A673 (cell line): ENCODE data around the gene C12orf42. TPM values are rescaled to one million over a fixed set of nuclear protein-coding genes. Genes with fewer than 3 reads are reported as not detected.

Experiments
- BruUV-seq: library from RNA; stranded (reverse); fragments of 400-500 nt; replicated peaks from 2 replicates; lab custom pipeline; 2021; lab: Mats Ljungman, UMichigan
- CTCF ChIA-PET: fragments of 300-600 bp; sonication (Branson Sonifier 250); formaldehyde crosslinking; loops from one replicate; lab custom pipeline; 2022; ENCODE audit warnings: antibody characterized with exemption; lab: Charles Lee
- POLR2A ChIA-PET: fragments of 300-600 bp; sonication (Branson Sonifier 250); formaldehyde crosslinking; loops from one replicate; lab custom pipeline; 2022; ENCODE audit warnings: antibody characterized with exemption; ENCODE audit not compliant: low non-redundant PET; lab: Charles Lee
- DNase-seq: peaks from one replicate; pipeline ENCODE4 v3.0.0-alpha.2; 2015; ENCODE audit warnings: low spot score
- H3K27ac ChIP-seq: fragments of 200-600 bp; sonication (generic); 2 replicates; pipeline ENCODE4 v1.5.1; 2016; ENCODE audit warnings: mixed run types, low read depth, mild to moderate bottlenecking, mixed read lengths, antibody characterized with exemption, low read length; ENCODE audit not compliant: poor library complexity, severe bottlenecking
- H3K27me3 ChIP-seq: fragments of 200-600 bp; sonication (generic); replicated peaks from 2 replicates; pipeline ENCODE4 v1.6.1; 2017; ENCODE audit warnings: mixed run types, low read depth, mild to moderate bottlenecking, mixed read lengths, antibody characterized with exemption, low read length; ENCODE audit not compliant: insufficient read depth, poor library complexity
- H3K36me3 ChIP-seq: fragments of 200-600 bp; sonication (generic); 2 replicates; pipeline ENCODE4 v1.6.1; 2016; ENCODE audit warnings: mixed run types, mild to moderate bottlenecking, mixed read lengths, antibody characterized with exemption, low read length; ENCODE audit not compliant: insufficient read depth, poor library complexity, severe bottlenecking
- H3K4me1 ChIP-seq: fragments of 200-600 bp; sonication (generic); 2 replicates; pipeline ENCODE4 v1.6.1; 2017; ENCODE audit warnings: mixed run types, mild to moderate bottlenecking, mixed read lengths, antibody characterized with exemption, low read length; ENCODE audit not compliant: insufficient read depth, poor library complexity, severe bottlenecking
- H3K4me3 ChIP-seq: fragments of 200-600 bp; sonication (generic); 2 replicates; pipeline ENCODE4 v1.5.1; 2016; ENCODE audit warnings: low read depth, mixed run types, mild to moderate bottlenecking, mixed read lengths, low read length; ENCODE audit not compliant: poor library complexity, severe bottlenecking
- H3K9me3 ChIP-seq: fragments of 200-600 bp; sonication (generic); 2 replicates; pipeline ENCODE4 v1.6.1; 2016; ENCODE audit warnings: mixed run types, low read depth, mild to moderate bottlenecking, mixed read lengths, antibody characterized with exemption, low read length; ENCODE audit not compliant: poor library complexity, severe bottlenecking
- EZH2 ChIP-seq: fragments of 200-600 bp; sonication (generic); IDR thresholded peaks from 2 replicates; pipeline ENCODE4 v1.6.1; 2017; ENCODE audit warnings: borderline replicate concordance, low read depth, mild to moderate bottlenecking, mixed read lengths, antibody characterized with exemption, low read length; ENCODE audit not compliant: poor library complexity, severe bottlenecking
- intact Hi-C: fragments of 100-400 bp; cut with micrococcal nuclease; formaldehyde crosslinking; loops from one replicate; pipeline ENCODE4 v1.10.0; 2022; ENCODE audit not compliant: unreplicated experiment
- total RNA-seq: library from RNA; stranded (reverse); gene quantifications from 2 replicates; pipeline ENCODE4 v1.2.3, GENCODE V29; 2021
- TF ChIP-seq, protein P1 (sequence below): fragments of 300-800, 200-600 bp; sonication (generic); conservative IDR thresholded peaks from 2 replicates; pipeline ENCODE4 v1.5.1; 2017; ENCODE audit warnings: low read depth, mild to moderate bottlenecking, antibody characterized with exemption, low read length, moderate library complexity, mixed read lengths

The C12orf42 gene
- total RNA-seq, 1 experiment from 2014 or later, result not detected

DNA sequence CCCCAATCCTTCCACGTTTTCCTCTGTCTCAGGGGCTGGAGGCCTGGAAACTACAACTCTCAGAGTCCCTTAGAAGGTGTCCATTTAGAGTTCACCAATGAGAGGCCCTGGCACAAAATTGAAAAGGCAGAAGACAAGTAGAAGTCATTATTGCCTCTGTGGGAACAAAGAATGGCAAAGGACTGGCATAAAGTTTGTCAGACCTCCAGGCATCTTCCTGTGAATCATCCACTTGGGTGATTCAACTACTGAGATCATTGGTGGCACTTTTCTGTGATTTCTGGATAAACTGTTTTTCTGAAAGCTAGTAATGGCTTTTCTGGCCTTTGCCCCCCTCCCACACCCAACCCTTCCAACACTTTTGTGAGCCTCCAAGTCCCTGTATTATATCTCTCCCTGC lies 42.6 kb upstream of the C12orf42 start:
- intact Hi-C loops, result no loop called here
- no peak for TF ChIP-seq EZH2
- TF ChIP-seq, protein P1, sequence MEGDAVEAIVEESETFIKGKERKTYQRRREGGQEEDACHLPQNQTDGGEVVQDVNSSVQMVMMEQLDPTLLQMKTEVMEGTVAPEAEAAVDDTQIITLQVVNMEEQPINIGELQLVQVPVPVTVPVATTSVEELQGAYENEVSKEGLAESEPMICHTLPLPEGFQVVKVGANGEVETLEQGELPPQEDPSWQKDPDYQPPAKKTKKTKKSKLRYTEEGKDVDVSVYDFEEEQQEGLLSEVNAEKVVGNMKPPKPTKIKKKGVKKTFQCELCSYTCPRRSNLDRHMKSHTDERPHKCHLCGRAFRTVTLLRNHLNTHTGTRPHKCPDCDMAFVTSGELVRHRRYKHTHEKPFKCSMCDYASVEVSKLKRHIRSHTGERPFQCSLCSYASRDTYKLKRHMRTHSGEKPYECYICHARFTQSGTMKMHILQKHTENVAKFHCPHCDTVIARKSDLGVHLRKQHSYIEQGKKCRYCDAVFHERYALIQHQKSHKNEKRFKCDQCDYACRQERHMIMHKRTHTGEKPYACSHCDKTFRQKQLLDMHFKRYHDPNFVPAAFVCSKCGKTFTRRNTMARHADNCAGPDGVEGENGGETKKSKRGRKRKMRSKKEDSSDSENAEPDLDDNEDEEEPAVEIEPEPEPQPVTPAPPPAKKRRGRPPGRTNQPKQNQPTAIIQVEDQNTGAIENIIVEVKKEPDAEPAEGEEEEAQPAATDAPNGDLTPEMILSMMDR, result no peak
- Histone ChIP-seq H3K4me1 (no peaks in the 10 kb centered on the region), H3K9me3 (no peaks in the 10 kb centered on the region), H3K4me3 (no peak overlapping the region), H3K27me3 (peaks cover 19% of the 10 kb centered on the region), H3K36me3 (no peaks in the 10 kb centered on the region), H3K27ac (no peak overlapping the region)
- BruUV-seq, result no TSS peak
- POLR2A ChIA-PET, result no interaction called here
- DNase-seq, result no peak
- CTCF ChIA-PET, result no interaction called here

DNA sequence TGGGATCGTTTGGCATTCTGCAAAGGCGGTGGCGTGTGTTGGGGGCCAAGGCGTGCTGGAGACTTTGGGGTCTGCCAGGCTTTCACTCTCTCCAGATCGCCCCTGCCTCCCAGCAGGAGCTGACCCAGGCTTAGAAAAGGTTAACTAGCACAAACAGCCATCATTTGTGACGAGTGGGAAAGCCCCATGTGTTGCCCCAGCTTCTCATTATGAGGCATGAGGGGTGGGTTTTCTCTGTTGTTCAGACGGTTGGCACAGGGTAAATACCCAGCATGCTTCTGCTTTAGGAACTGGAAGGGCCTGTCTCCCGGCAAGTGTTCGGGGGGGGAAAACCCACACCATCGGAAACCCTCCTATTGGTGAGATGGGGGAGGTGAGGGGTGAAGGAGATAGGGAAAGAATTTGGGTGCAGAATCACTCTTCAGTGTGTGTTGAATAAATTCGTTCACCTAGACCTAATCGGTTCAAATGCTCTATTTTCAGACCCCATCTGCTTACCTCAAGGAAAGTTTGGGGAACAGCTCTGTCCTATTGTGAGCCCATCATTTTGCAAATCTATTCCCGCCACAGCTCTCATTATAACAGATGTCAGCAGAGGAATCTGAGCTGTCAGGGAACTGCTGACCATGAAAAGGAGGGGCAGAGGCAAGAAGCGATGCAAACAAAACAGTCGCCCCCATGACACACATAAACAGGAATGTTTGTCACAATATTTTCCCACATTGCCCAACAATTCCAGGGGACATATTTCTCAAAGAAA lies 34.7 kb upstream of the C12orf42 start:
- intact Hi-C loops, result no loop called here
- no peaks in the 10 kb centered on the region for H3K36me3 ChIP-seq
- H3K27me3 ChIP-seq, result peaks cover 52% of the 10 kb centered on the region
- H3K27ac ChIP-seq, result no peak overlapping the region
- no peaks in the 10 kb centered on the region for H3K4me1 ChIP-seq
- H3K9me3 ChIP-seq, result no peaks in the 10 kb centered on the region
- DNase-seq, result no peak
- CTCF ChIA-PET, result no interaction called here
- TF ChIP-seq, protein P1, result no peak
- TF ChIP-seq EZH2, result no peak
- H3K4me3 ChIP-seq, result no peak overlapping the region
- POLR2A ChIA-PET, result no interaction called here
- no TSS peak for BruUV-seq

DNA sequence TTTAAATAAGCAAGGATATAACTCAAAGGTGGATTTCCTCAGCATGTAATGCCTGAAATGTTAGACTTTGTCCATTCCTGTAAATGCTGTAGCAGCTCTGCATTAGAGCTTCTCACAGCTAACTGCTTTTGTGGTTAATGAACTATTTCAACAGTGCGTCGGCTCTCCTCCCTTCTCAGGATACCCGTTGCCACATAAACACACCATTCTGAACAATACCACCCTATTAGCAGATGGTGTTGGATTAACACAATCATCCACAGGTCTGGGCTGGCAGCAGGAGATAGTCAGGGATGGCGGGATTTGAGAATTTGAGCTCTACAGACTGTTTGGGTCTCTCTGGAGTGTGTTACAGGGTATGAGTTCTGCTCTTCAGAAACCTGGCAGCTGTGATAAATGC lies 33.5 kb upstream of the C12orf42 start:
- Histone ChIP-seq H3K36me3 (no peaks in the 10 kb centered on the region), H3K27ac (no peak overlapping the region), H3K9me3 (no peaks in the 10 kb centered on the region), H3K4me3 (no peak overlapping the region), H3K27me3 (peaks cover 52% of the 10 kb centered on the region), H3K4me1 (no peaks in the 10 kb centered on the region)
- ChIA-PET CTCF (no interaction called here), POLR2A (no interaction called here)
- TF ChIP-seq, protein P1, result no peak
- peak; percentile 6 for TF ChIP-seq EZH2
- BruUV-seq, result no TSS peak
- intact Hi-C loops, result no loop called here
- no peak for DNase-seq
